GM18507 (cell line): ENCODE results near the gene ASNS.

Experiments
- DNase-seq: peaks from one replicate; pipeline ENCODE4 v3.0.0; 2011; ENCODE audit warnings: low read depth; ENCODE audit not compliant: insufficient read length; ENCODE audit errors: extremely low spot score
- FAIRE-seq: peaks from 2 replicates; lab custom pipeline; 2011; peaks lifted over from hg19 to GRCh38; lab: Jason Lieb, UNC

The ASNS gene

GRCh38 chr7:97845622-97846203 is 26.5 kb downstream of the ASNS start:
- FAIRE-seq (no peak), DNase-seq (no peak)

DNA sequence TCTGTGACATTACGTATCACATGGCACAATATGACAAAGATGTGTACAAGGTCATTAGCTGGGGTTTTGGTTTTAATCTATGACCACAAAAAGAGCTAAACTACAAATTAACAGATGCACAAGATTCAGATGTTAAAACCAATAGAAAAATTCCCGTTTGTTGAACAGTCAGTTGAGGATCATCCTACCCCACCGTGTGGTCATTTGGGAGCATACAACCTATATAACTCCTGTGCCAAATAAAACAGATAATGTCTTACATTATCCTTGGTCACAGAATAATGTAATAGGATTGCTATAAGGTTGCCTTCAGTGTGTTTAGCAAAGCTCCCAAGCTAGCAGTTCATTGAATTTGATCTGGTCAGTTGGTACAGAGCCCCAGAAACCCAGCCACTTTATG is 28.2 kb downstream of the ASNS start:
- no peak for FAIRE-seq
- no peak for DNase-seq

DNA sequence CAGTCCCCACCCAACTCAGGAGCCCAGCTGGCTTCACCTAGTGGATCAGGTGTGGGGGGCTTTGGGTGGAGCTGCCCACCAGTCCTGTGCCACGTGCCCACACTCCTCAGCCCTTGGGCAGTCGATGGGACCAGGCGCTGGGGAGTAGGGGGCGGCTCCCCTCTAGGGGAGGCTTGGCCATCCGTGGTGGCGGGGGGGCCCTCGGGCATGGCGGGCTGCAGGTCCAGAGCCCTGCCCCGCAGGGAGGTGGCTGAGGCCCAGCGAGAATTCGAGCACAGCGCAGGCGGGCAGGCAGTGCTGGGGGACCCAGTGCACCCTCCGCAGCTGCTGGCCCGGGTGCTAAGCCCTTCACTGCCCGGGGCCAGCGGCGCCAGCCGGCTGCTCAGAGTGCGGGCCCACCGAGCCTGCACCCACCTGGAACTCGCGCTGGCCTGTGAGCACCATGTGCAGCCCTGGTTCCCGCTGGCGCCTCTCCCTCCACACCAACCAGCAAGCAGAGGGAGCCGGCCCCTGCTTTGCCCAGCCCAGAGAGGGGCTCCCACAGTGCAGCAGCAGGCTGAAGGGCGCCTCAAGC is 29.3 kb downstream of the ASNS start:
- FAIRE-seq (no peak), DNase-seq (no peak)

GRCh38 chr7:97842006-97842405 is 30.2 kb downstream of the ASNS start:
- FAIRE-seq = no peak
- DNase-seq = no peak

DNA sequence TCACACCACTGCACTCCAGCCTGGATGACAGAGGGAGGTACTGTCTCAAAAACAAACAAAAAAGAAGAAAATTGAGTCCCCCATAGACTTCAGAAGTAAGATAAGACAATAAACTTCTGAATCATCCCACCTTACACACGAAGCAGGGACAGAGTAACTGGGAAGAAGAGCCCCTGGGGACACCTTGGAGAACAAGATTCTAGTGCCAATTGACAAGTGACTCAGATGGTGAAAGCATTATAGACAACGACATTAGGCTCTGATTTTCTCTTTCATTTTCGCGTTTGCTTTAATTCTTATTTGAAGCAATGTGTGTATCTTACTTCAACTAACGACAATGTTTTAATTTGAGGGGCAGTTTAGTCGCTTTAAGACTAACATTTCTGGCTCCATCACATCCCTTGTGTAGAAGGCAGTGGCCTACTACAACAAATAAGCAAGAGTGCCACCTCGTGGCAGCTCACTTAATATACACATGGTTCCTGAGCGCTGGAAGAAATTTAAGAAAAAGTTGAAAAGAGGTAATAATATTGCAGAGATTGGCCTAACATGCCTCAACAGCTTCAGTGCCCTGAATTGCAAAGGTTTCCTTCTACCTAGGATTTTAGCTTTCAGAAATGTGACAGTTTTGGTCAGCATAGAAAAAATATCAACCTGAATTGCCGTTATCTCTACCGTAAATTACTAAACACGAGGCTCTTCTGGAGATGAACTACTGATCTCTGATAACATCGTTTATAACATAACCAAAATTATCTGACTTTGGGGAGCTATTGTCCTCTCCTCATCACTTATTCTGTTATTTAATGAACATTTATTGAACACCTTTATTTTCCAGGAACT is 36.7 kb downstream of the ASNS start:
- FAIRE-seq (peak; percentile 90), DNase-seq (peak; percentile 17)

- no peak for DNase-seq
- FAIRE-seq = no peak
Observed at GRCh38 chr7:97819161-97819560, 53.0 kb downstream of the ASNS start.

DNA sequence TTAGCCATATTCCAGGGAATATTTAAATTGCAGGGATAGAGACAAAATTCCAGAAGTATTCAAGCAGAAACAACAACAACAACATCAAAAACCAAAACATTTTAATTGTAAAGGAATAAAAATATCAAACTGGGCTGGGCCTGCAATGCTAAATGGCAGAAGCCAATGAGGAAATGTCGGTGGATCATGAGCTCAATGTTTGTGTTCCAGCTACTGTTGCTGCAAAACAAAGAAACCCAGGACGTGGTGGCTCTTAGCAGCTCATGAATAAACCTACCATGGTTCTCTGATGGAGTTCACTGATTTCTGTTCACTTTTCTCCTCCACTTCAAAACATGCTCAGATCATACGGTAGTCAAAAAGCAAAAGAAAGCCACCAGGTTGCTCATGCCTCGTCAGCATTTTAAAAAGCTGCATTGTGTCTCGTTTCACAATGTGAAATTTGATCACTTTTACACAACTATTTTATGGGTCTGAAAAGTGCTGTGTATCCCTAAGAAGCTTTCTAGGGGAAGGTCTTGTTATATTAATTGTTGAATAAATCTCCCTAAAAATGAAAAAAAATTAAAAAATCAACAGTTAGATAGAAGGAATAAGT is 54.0 kb downstream of the ASNS start:
- no peak for DNase-seq
- FAIRE-seq = no peak
